H1 (cell line): Measurements from ENCODE around the gene AQP12A. TPM values are rescaled to one million over a fixed set of nuclear protein-coding genes. Genes with fewer than 3 reads are reported as not detected.

Source experiments
- CTCF ChIA-PET: fragments of 300-600 bp; sonication (Branson Sonifier 250); formaldehyde crosslinking; loops from one replicate; lab custom pipeline; 2021; ENCODE audit not compliant: partially characterized antibody; lab: Charles Lee
- POLR2A ChIA-PET: fragments of 300-600 bp; sonication (Branson Sonifier 250); formaldehyde crosslinking; loops from one replicate; lab custom pipeline; 2021; ENCODE audit warnings: inconsistent platforms; ENCODE audit not compliant: partially characterized antibody; lab: Charles Lee
- DNase-seq, 2 experiments: peaks; one replicate each; pipeline versions ENCODE4 v3.0.0 to v3.0.0-alpha.2; 2010 to 2022; ENCODE audit warnings: low spot score in 2 of 2, low read depth in 1 of 2, mixed read lengths in 1 of 2
- FAIRE-seq: peaks from 2 replicates; lab custom pipeline; 2011; peaks lifted over from hg19 to GRCh38; lab: Jason Lieb, UNC
- H2AFZ ChIP-seq: 2 replicates; pipeline ENCODE4 v1.8.1; 2012; ENCODE audit warnings: low read length, inconsistent platforms
- H2AK5ac ChIP-seq: 2 replicates; pipeline ENCODE4 v1.6.1; 2013; ENCODE audit warnings: low read depth, low read length
- H2BK120ac ChIP-seq: replicated peaks from 2 replicates; pipeline ENCODE3; 2013; ENCODE audit warnings: low read depth, low read length, inconsistent platforms
- H2BK12ac ChIP-seq: 2 replicates; pipeline ENCODE4 v1.6.1; 2013; ENCODE audit warnings: low read depth, low read length
- H2BK15ac ChIP-seq: 2 replicates; pipeline ENCODE4 v1.6.1; 2013; ENCODE audit warnings: low read length
- H2BK20ac ChIP-seq: 2 replicates; pipeline ENCODE4 v1.6.1; 2013; ENCODE audit warnings: low read length
- H2BK5ac ChIP-seq: 2 replicates; pipeline ENCODE4 v1.6.1; 2013; ENCODE audit warnings: low read depth, low read length
- H3K14ac ChIP-seq: 2 replicates; pipeline ENCODE4 v1.6.1; 2013; ENCODE audit warnings: inconsistent platforms; ENCODE audit not compliant: insufficient read length
- H3K18ac ChIP-seq: 2 replicates; pipeline ENCODE4 v1.6.1; 2013; ENCODE audit warnings: low read length; ENCODE audit errors: extremely low read depth
- H3K23ac ChIP-seq: 2 replicates; pipeline ENCODE4 v1.6.1; 2013; ENCODE audit warnings: inconsistent platforms; ENCODE audit not compliant: insufficient read length
- H3K23me2 ChIP-seq: 2 replicates; pipeline ENCODE4 v1.6.1; 2013; ENCODE audit warnings: low read depth, low read length
- H3K27ac ChIP-seq: 2 replicates; pipeline ENCODE4 v1.6.1; 2011; ENCODE audit warnings: low read depth, low read length, inconsistent platforms
- H3K27me3 ChIP-seq, 4 experiments: replicated peaks in 1 of 4; 1 replicate in 1 of 4; 2 replicates in 3 of 4; pipeline versions ENCODE4 v1.6.1 to v1.8.1; 2011 to 2013; ENCODE audit warnings: low read length in 3 of 4, mild to moderate bottlenecking in 3 of 4, inconsistent platforms in 2 of 4, mixed read lengths in 2 of 4, moderate library complexity in 1 of 4; ENCODE audit not compliant: control insufficient read depth in 3 of 4, insufficient read depth in 3 of 4; ENCODE audit errors: extremely low read depth in 1 of 4
- H3K36me3 ChIP-seq, 4 experiments: 2 replicates each; pipeline versions ENCODE4 v1.6.1 to v1.8.1; 2011 to 2013; ENCODE audit warnings: mild to moderate bottlenecking in 4 of 4, low read length in 3 of 4, moderate library complexity in 2 of 4, control low read depth in 1 of 4, inconsistent platforms in 1 of 4; ENCODE audit not compliant: insufficient read depth in 4 of 4, control insufficient read depth in 2 of 4
- H3K4ac ChIP-seq: replicated peaks from 2 replicates; pipeline ENCODE3; 2013; ENCODE audit warnings: low read length, low read depth, mixed read lengths, inconsistent platforms; ENCODE audit not compliant: insufficient read length
- H3K4me1 ChIP-seq, 4 experiments: replicated peaks in 1 of 4; 1 replicate in 1 of 4; 2 replicates in 3 of 4; pipeline versions ENCODE4 v1.6.1 to v1.8.1; 2011 to 2013; ENCODE audit warnings: low read length in 3 of 4, inconsistent platforms in 2 of 4, mixed read lengths in 1 of 4; ENCODE audit not compliant: insufficient read depth in 4 of 4, control insufficient read depth in 3 of 4
- H3K4me2 ChIP-seq, 2 experiments: 2 replicates each; pipeline versions ENCODE4 v1.6.1 to v1.8.1; 2011 to 2013; ENCODE audit warnings: low read depth in 2 of 2, low read length in 2 of 2, control low read depth in 1 of 2, inconsistent platforms in 1 of 2, mild to moderate bottlenecking in 1 of 2; ENCODE audit not compliant: insufficient read depth in 1 of 2
- H3K4me3 ChIP-seq, 4 experiments: fragments of 200-600, 300-600 bp in 1 of 4; sonication (generic), shearing (Covaris generic), sonication (Bioruptor Twin) in 1 of 4; 2 replicates each; pipeline versions ENCODE4 v1.5.1 to v1.8.1; 2011 to 2016; ENCODE audit warnings: low read length in 4 of 4, low read depth in 3 of 4, control low read depth in 2 of 4, inconsistent platforms in 2 of 4, mild to moderate bottlenecking in 2 of 4, mixed read lengths in 1 of 4, moderate library complexity in 1 of 4; ENCODE audit not compliant: insufficient read depth in 2 of 4; ENCODE audit errors: extremely low read depth in 1 of 4
- H3K56ac ChIP-seq: replicated peaks from 2 replicates; pipeline ENCODE3; 2013; ENCODE audit warnings: low read depth, mild to moderate bottlenecking, mixed read lengths, low read length, inconsistent platforms; ENCODE audit not compliant: insufficient read length
- H3K79me1 ChIP-seq: 2 replicates; pipeline ENCODE4 v1.6.1; 2013; ENCODE audit warnings: low read depth, low read length, control low read depth
- H3K79me2 ChIP-seq, 2 experiments: 2 replicates each; pipeline versions ENCODE4 v1.6.1 to v1.8.1; 2012 to 2013; ENCODE audit warnings: low read length in 2 of 2, mild to moderate bottlenecking in 2 of 2, inconsistent platforms in 1 of 2; ENCODE audit not compliant: insufficient read depth in 2 of 2, control insufficient read depth in 1 of 2
- H3K9ac ChIP-seq, 4 experiments: replicated peaks in 1 of 4; 1 replicate in 1 of 4; 2 replicates in 3 of 4; pipeline versions ENCODE4 v1.6.1 to v1.8.1; 2011 to 2013; ENCODE audit warnings: low read depth in 3 of 4, low read length in 3 of 4, control low read depth in 2 of 4, mild to moderate bottlenecking in 2 of 4, moderate library complexity in 2 of 4, inconsistent platforms in 1 of 4; ENCODE audit errors: extremely low read depth in 1 of 4
- H3K9me3 ChIP-seq, 2 experiments: 2 replicates each; pipeline versions ENCODE4 v1.6.1 to v1.8.1; 2012 to 2013; ENCODE audit warnings: mild to moderate bottlenecking in 2 of 2, moderate library complexity in 2 of 2, control low read depth in 1 of 2, inconsistent platforms in 1 of 2, low read depth in 1 of 2, low read length in 1 of 2, mixed read lengths in 1 of 2; ENCODE audit not compliant: insufficient read depth in 2 of 2
- H4K20me1 ChIP-seq, 2 experiments: replicated peaks in 1 of 2; 2 replicates each; pipeline versions ENCODE3 to v1.8.1; 2011 to 2013; ENCODE audit warnings: inconsistent platforms in 2 of 2, low read length in 2 of 2, mild to moderate bottlenecking in 1 of 2; ENCODE audit not compliant: insufficient read depth in 2 of 2, control insufficient read depth in 1 of 2
- H4K5ac ChIP-seq: 2 replicates; pipeline ENCODE4 v1.6.1; 2013; ENCODE audit warnings: low read length, low read depth, mixed read lengths, inconsistent platforms; ENCODE audit not compliant: insufficient read length
- H4K8ac ChIP-seq: 2 replicates; pipeline ENCODE4 v1.8.0; 2013; ENCODE audit warnings: mild to moderate bottlenecking, moderate library complexity, low read length, inconsistent platforms; ENCODE audit not compliant: insufficient read depth; ENCODE audit errors: extremely low read depth
- H4K91ac ChIP-seq: replicated peaks from 2 replicates; pipeline ENCODE3; 2013; ENCODE audit warnings: low read length, mixed read lengths, inconsistent platforms; ENCODE audit not compliant: insufficient read length
- ASH2L ChIP-seq: fragments of 200-600, 300-600 bp; sonication (generic); IDR thresholded peaks from one replicate; pipeline ENCODE4 v1.7.1; 2017; ENCODE audit warnings: low read length
- CBX8 ChIP-seq: fragments of 300-800, 300-1000 bp; sonication (generic); IDR thresholded peaks from 2 replicates; pipeline ENCODE4 v1.7.1; 2016; ENCODE audit warnings: low read depth, low read length, borderline replicate concordance
- CEBPB ChIP-seq: IDR thresholded peaks from 2 replicates; pipeline ENCODE4 v1.6.1; 2012; ENCODE audit warnings: low read depth, low read length
- KDM5A ChIP-seq: fragments of 200-600 bp; IDR thresholded peaks from 2 replicates; pipeline ENCODE4 v1.7.1; 2012; ENCODE audit warnings: mild to moderate bottlenecking, low read length, inconsistent platforms, mixed read lengths
- SIRT6 ChIP-seq: IDR thresholded peaks from one replicate; pipeline ENCODE4 v1.7.1; 2012; ENCODE audit warnings: low read length, inconsistent platforms
- SP1 ChIP-seq: IDR thresholded peaks from 2 replicates; pipeline ENCODE4 v1.6.1; 2011; ENCODE audit warnings: low read depth, low read length
- SP2 ChIP-seq: IDR thresholded peaks from 2 replicates; pipeline ENCODE4 v1.6.1; 2012; ENCODE audit warnings: mild to moderate bottlenecking, low read length, inconsistent platforms
- WGBS, 2 experiments: shearing (Covaris generic) in 1 of 2; methylation state at CpG; one replicate each; pipeline versions ENCODE4 v1.1.6 to v1.1.7; 2013 to 2015; ENCODE audit warnings: low lambda C conversion rate in 2 of 2, mixed read lengths in 2 of 2, inconsistent platforms in 1 of 2, low coverage in 1 of 2, missing lambda C conversion rate in 1 of 2; ENCODE audit not compliant: insufficient replicate concordance in 2 of 2, insufficient coverage in 1 of 2, insufficient read length in 1 of 2; ENCODE audit errors: extremely low coverage in 1 of 2, missing lambda C conversion rate in 1 of 2; 5-methylcytosine and 5-hydroxymethylcytosine counted together
- polyA plus RNA-seq, 7 experiments: library from polyadenylated mRNA; depleted of rRNA in 3 of 7; stranded (reverse) in 5 of 7; unstranded in 2 of 7; fragments of >200 nt in 5 of 7; fragments of 200-250 nt in 2 of 7; gene quantifications; 1 replicate in 5 of 7; 2 replicates in 1 of 7; 4 replicates in 1 of 7; pipeline versions ENCODE4 v1.2.1 to v1.2.3, GENCODE V29; 2011 to 2013; ENCODE audit warnings: missing spikeins in 2 of 7, mixed read lengths in 2 of 7
- total RNA-seq: library from RNA; stranded (reverse); fragmentation: NEBNext Ultra II Directional; extraction: Animal tissue kit (Norgen Biotek cat#: 25700); gene quantifications from 2 replicates; pipeline ENCODE4 v1.2.1, GENCODE V29; 2021
- TF ChIP-seq, protein P1 (sequence below), 3 experiments: IDR thresholded peaks; 1 replicate in 2 of 3; 2 replicates in 1 of 3; pipeline versions ENCODE4 v1.5.1 to v1.6.1; 2011; ENCODE audit warnings: low read length in 3 of 3, mild to moderate bottlenecking in 3 of 3, inconsistent platforms in 2 of 3, low read depth in 1 of 3, moderate library complexity in 1 of 3; ENCODE audit not compliant: insufficient read depth in 1 of 3; ENCODE audit errors: control extremely low read depth in 1 of 3
- TF ChIP-seq, protein P2 (sequence below): IDR thresholded peaks from 2 replicates; pipeline ENCODE4 v1.6.1; 2011; ENCODE audit warnings: low read length, improper control_type of control experiment

Gene AQP12A
- total and polyA plus RNA-seq, 2 of the 8 experiments (the other 6 are each of a cell fraction or from before 2014, with no cell fraction given) = not detected

DNA sequence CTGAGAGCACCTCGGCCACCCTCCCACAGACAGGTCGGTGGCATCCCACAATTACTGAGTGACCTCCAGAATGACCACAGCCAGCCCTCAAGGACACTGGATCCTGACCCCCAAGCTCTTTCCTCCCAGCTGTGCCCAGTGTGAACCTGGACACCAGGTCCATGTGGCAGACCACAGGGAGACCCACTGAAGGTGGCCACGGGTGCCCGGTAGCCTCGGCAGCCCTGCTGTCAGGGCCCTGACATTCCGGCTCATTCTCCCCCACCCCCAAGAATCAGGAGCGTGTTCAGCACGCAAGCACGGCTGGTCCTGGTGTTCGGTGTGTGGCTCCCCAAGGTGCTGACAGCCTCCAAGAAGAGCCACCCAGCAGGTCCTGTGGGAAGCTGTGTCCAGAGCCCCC, 32.8 kb downstream of the AQP12A start:
- H3K79me2 ChIP-seq = no peaks in the 10 kb centered on the region
- H3K4me1 ChIP-seq = no peaks in the 10 kb centered on the region
- no peak overlapping the region for H2BK120ac ChIP-seq
- H3K9me3 ChIP-seq = no peaks in the 10 kb centered on the region
- peaks cover 18 to 81% (median 58%) of the 10 kb centered on the region in 4 experiments for H3K36me3 ChIP-seq
- TF ChIP-seq SIRT6 (no peak), ASH2L (no peak), SP1 (no peak), CEBPB (no peak), KDM5A (no peak), SP2 (no peak), CBX8 (no peak)
- TF ChIP-seq, protein P1, sequence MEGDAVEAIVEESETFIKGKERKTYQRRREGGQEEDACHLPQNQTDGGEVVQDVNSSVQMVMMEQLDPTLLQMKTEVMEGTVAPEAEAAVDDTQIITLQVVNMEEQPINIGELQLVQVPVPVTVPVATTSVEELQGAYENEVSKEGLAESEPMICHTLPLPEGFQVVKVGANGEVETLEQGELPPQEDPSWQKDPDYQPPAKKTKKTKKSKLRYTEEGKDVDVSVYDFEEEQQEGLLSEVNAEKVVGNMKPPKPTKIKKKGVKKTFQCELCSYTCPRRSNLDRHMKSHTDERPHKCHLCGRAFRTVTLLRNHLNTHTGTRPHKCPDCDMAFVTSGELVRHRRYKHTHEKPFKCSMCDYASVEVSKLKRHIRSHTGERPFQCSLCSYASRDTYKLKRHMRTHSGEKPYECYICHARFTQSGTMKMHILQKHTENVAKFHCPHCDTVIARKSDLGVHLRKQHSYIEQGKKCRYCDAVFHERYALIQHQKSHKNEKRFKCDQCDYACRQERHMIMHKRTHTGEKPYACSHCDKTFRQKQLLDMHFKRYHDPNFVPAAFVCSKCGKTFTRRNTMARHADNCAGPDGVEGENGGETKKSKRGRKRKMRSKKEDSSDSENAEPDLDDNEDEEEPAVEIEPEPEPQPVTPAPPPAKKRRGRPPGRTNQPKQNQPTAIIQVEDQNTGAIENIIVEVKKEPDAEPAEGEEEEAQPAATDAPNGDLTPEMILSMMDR (IDR thresholded peaks at IDR 0.05; ENCODE audit: control extremely low read depth in 1 of 3, insufficient read depth in 1 of 3, low read depth in 1 of 3, low read length in 3 of 3) = no peak
- TF ChIP-seq, protein P2, sequence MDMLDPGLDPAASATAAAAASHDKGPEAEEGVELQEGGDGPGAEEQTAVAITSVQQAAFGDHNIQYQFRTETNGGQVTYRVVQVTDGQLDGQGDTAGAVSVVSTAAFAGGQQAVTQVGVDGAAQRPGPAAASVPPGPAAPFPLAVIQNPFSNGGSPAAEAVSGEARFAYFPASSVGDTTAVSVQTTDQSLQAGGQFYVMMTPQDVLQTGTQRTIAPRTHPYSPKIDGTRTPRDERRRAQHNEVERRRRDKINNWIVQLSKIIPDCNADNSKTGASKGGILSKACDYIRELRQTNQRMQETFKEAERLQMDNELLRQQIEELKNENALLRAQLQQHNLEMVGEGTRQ = no peak
- peaks cover 4 to 16% of the 10 kb centered on the region in 2 experiments for H4K20me1 ChIP-seq
- no peak overlapping the region for H2BK12ac ChIP-seq
- H3K23me2 ChIP-seq = no peaks in the 10 kb centered on the region
- 90% methylated on average over 10 of the region's 10 CpGs; no CpG with 5 or more reads in 1 of the 2 experiments for WGBS, 2 experiments
- no peak overlapping the region for H4K5ac ChIP-seq
- H3K79me1 ChIP-seq = peaks cover 2% of the 10 kb centered on the region
- no peak overlapping the region for H4K8ac ChIP-seq
- H3K18ac ChIP-seq = no peak overlapping the region
- DNase-seq (no peak), FAIRE-seq (no peak)
- no peak overlapping the region for H3K14ac ChIP-seq
- H2AFZ ChIP-seq = no peak overlapping the region
- no peak overlapping the region for H3K4me3 ChIP-seq
- H2BK20ac ChIP-seq = no peak overlapping the region
- ChIA-PET CTCF (interaction anchor here (1.2 to 1.5 kb wide), 2 partner anchors 10 to 18 kb away, joined by 3 to 4 read pairs; no protein-coding TSS in a partner anchor), POLR2A (interaction anchor here (1.1 to 1.9 kb wide), 6 partner anchors 9 to 65 kb away, joined by 3 to 7 read pairs (median 3); no protein-coding TSS in a partner anchor)
- H2BK5ac ChIP-seq = no peak overlapping the region
- H3K4me2 ChIP-seq = no peak overlapping the region
- H3K27me3 ChIP-seq = no peaks in the 10 kb centered on the region
- no peak overlapping the region for H2BK15ac ChIP-seq
- H3K27ac ChIP-seq = no peak overlapping the region
- no peak overlapping the region for H3K23ac ChIP-seq
- no peak overlapping the region for H3K4ac ChIP-seq
- H4K91ac ChIP-seq = no peak overlapping the region
- no peak overlapping the region for H3K56ac ChIP-seq
- H3K9ac ChIP-seq = no peak overlapping the region
- no peak overlapping the region for H2AK5ac ChIP-seq
